Kidney tubule cell (primary cell): ENCODE results near the gene WLS.

Experiments used
- DNase-seq: peaks from one replicate; pipeline ENCODE4 v3.0.0-alpha.2; 2018; ENCODE audit warnings: low spot score

WLS gene

DNA sequence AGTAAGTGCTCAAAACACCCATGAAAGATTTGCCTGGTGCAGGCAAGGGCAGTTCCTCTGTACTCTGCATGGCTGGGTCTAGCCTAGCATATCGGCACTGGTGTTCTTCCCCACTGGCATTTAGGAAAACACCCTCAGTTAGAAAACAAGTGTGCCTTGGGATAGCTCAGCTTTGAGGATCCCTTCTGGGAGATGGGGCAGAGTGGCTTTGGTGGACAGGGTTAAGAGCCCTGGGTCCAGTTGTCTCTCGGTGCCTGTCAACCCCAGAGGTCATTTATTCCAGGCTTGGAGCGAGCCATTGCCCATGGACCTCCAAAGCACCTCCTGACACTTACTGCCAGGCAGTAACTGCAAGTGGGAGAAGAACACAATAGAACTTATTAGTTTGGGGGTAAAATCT is 101.1 kb downstream of the WLS start:
- DNase-seq = no peak

DNA sequence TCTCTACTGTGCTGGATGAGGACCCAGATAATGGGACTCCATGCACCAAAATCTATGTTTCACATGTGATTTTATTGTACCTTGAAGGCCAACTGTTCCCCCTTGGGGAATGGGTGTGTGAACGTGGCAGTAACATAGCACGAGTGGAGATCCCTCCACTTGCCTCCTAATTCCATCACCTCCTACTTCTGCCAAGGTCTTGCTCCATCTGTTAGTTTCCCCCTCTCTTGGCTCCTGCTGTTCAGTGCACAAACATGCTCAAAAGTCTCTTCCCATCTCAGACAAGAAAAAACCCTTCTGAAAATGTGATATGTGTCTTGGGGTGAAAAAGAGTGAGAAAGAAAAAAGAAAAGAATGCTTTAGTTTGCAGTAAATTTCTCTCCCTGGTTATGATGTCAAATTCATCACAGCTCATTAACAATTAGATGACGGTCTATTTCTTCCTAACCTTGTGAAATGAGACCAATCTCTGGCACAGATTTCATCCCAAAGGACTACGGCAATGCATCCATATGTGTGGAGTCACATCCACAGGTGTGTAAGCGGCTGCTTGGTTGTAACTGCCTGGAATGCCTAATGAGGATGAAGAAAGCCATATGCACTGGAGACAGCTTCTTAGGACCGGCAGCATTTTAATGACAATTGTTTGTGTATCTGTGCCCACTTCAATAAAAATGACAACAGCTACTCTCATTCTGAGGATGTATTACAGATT is 102.6 kb downstream of the WLS start:
- DNase-seq = no peak

DNA sequence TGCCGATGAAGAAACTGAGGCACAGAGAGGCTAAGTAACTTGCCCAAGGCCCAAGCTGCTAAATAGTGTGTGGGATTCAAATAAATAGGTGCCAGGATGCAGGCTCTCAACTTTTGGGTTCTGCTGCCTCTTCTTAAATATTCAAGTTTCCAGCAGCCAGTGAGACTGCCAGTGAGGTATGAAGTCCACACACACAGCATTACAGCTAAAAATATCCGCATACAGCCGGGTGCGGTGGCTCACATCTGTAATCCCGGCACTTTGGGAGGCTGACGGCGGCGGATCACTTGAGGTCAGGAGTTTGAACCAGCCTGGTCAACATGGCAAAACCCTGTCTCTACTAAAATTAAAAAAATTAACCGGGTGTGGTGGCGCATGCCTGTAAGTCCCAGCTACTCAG is 103.5 kb downstream of the WLS start:
- DNase-seq = no peak

DNA sequence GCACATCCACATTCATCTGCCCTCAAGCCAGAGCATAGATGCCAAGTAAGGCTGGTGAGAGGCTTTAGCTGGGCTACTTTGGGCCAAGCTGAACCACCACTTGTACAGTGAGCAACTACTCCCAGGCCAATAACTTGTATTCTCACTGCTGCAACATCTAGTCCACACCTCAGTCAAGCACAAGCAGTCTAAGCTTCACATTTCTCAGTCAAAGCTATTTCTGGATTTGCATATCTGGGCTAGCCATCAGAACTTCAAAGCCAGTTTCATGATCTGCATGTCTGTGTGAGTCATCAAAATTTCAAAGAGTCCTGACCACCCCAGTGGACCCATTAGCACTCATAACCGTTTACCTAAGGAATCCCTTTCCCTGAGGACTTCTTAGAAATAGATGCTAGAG is 104.2 kb downstream of the WLS start:
- peak; percentile 55 for DNase-seq

DNA sequence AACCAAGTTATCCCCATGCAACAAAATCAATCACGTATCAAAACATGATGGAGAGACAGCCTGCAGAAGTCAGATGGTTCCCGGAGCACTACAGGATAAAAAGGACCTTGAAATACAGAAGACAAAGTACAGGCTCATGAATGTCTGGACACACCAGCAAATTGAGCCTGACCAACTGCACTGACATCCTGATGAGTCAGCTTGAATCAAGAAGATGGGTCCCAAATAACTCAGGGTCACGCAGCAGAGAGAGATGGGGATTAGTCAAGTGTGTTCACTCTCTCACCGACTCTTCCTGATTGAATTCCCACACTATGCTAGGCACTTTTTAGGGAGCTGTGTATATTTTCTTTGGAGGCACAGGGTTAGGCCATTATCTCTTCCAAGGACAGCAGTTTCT is 110.8 kb downstream of the WLS start:
- DNase-seq = peak; percentile 89

DNA sequence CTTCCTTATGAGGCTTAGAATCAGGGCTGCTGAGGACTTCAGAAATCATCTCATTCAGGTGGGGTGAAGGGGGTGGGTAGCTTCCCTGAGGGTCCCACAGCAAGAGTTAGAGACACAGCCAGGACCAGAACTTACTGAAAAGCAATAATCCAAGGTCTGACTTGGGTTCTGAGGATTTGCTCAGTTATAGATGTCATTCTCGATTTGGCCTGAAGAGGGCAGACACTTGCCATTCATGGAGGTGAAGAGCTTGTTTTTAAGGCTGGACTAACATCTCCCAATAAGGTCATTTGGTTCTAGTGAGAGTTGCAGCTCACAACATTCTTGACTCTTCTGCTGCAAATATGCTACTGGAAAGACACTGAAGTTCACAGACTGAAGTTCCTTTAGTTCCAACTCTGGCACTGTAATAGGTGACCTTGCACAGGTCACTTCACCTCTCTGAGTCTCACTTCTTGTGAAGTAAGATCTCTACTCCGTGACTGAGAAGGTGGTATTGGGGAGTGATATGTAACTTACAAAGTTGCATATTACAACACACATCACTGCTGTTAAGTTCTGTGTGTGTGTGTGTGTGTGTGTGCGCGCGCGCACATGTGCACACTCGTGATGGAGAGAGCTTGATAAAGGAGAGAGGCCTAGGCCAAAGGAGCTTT is 112.1 kb downstream of the WLS start:
- DNase-seq = peak; percentile 80

DNA sequence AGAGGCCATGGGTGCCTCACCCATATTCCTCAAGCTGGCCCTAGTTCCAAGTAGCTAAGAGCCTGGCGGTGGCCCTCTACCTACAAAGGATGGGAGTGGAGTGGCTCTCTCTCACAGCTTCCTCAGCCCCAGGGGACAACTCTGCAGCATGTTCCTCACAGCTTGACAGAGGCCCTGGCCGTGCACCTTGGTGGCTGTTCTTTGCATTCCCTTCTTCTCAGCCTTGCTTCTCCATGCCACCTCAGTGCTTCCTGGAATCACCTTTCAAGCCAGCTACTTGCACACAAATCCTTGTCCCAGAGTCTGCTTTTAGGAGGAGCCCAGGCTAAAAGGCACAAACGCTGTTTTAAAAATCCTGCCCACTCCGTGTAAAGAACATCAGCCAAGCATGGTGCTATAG is 112.9 kb downstream of the WLS start:
- DNase-seq = no peak

DNA sequence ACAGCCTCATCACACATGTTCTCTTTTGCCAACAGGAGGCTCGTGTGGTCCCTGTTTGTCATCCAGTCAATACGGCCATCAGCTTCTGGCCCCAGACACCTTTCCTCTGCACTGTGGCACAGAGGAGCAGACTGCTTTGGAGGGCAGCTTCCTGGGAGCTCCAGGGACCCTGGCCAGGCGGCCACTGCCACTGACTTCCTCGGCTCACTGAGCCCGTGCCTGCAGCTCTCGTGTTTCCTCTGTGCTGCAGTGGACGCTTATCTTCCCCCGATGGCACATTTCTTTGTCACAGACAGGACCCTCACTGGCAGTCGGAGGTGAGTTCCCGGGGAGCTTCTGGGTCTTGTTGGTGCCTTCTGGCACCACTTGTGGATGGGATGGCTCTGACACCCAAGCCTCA is 114.9 kb downstream of the WLS start:
- DNase-seq = no peak

DNA sequence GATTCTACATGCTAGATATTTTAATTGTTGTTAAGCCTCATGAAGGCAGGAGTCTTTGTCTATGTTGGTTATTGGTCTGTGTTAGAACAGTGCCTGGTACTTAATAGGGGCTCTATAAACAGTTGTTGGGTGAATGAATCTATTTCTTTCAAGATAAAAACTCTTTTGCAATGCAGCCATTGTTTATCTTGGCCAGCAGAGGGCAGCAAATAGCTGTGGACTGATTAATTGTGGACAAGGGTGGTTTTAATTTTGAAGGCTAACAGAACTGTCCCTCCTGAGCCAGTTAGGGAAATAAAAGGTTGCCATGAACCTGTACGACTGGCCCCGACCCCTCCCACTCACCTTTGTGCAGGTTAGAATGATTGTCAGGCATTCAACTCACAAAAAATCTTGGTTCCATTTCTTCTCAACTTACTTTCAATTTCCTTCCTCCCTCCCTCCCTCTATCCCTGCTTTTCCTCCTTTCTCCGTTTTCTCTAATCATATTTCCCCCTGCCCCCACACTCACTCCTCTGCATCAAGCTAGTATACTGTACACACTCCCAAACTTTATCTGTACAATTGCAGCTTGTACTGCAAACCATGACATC is 115.6 kb downstream of the WLS start:
- peak; percentile 63 for DNase-seq

DNA sequence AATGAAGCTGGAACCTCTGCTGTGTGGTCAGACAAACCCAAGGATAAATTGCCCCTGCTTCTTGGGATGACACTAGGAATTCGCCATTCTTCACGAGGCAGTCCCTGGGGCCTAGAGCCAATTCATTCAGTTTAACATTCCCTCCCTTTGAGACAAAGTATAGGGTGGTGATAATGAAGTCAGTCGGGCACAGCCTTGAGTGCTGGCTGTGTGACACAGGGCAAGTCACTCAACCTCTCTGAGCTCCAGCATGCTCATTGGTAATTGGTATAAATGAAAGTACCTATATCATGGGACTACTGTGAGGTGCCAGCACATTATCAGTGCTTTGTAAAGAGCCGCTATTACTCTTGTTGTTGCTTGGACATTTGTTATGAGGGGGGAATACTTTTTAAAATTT is 117.0 kb downstream of the WLS start:
- DNase-seq = no peak

DNA sequence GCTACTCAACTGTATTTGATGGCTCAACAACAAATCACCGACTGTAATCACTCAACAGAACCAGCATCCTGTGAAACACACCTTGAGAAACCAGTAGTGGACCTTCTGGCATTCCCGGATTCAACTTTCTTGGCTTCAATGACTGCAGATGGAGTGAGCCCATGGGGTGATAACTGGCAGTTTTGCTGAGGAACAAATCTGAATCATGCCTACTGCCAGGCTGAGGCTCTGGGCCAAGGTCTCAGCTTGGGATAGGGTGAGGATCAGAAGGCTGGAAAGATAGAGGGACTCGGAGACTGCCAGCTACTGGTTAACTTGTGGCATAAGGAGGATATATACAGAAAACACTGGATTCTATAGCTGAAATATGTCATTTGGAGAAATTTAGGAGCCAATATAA is 118.4 kb downstream of the WLS start:
- DNase-seq = no peak

DNA sequence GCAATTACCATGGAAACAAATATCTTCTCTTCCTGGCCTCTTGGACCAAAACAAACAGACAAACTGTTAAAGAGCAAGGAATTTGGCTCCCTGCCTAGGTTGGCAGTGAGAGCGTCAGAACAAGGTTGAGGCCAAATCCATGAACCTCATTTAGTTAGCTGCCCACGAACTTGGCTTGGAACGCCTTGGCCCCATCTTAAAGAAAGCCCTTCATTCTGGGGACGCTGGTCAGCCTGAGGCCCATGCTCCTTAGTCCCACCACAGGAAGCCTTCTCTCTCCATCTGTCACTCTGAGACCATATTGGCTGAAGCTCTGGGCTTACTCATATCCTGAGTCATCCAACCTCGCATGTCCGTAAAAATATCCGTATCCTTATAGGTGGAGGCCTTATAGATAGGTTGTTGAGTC is 119.5 kb downstream of the WLS start:
- peak; percentile 65 for DNase-seq

DNA sequence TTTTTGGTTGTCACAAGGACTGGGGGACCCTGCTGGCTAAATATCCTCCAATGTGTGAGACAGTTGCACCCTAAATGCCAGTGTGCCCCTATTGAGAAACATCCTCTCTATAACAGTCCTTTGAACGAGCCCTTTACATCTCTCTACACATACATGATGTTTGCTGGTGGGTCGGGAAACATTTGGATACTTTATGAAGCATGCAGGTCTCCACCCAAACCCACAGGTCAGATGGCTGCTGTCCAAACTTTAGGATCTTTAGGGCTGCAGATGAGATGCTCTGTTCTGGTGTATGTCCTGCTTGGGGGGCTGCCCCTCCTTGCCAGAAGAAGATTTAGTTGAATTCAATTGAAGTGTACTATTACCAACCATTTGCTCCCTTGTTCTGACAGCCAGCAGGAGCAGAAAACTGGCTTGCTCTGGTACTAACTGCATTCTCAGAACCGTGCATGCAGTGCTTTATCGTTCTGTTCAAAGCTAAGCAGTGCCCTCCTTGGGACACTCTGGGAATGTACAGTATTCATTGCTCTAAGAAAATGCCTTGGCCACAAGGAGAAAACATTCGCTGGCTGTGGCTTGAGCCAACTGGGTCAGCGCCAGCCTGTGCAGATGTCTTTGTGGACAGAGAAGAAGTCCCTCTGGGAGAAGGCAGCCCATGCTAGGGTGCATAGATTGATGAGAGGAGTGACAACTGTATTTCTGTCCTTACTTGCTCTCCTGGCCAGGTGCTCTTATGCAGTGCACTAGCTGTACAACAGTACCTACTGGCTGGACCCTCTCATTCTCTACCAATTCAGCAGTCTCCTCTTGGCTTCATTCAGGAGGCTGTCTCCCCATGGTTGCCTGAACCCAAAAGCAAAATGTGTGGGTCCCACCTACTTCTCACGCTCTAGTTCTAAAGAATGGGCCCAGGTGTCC is 120.5 kb downstream of the WLS start:
- peak; percentile 71 for DNase-seq

DNA sequence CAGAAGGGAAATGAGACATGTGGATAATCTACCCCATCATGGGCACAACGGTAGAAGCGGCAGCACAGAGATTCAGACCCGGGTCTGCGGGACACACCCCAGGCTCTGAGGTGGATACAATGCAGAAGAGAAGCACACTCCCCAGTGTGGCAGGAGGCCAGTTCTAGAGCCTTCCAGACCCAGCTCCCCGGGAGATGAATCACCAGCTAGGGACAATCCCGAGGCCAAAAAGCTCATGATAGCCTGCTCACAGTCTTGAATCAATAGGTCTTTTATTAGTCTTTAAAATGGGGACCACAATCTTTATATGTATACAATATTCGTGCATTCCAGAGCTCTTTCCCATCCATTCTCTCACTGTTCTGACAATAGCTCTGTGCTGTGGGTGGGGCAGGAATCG is 124.6 kb downstream of the WLS start:
- no peak for DNase-seq

DNA sequence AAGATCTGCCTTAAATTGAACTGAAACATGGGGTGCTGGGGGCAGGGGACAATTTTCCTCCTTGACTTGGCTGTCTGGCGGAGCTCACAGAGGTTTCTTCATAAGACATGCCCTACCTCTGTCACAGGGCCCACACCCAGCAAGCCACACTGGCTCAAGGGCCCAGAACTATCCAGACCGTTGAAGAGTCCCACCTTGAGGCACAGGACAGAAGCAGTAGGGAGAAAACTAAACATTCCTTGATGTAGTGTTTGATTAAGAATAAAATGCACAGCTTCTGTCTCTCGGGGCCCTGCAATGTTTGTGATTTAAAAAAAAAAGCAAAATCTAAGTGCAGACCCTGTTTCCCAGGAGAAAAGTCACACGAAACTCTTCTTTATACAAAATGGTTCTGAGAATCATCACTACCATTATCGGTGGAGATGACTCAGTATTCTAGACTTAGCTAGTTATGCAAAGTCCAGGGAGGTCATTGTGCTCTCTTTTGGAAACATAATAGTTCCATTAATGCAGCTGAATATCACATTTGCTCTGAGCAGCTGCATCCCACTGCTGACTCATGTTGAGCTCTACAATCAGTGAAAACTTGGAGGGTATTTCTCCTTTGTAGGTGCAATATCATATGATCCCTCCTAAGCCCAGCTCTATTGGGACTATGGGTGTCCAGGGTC is 128.3 kb downstream of the WLS start:
- peak; percentile 17 for DNase-seq

DNA sequence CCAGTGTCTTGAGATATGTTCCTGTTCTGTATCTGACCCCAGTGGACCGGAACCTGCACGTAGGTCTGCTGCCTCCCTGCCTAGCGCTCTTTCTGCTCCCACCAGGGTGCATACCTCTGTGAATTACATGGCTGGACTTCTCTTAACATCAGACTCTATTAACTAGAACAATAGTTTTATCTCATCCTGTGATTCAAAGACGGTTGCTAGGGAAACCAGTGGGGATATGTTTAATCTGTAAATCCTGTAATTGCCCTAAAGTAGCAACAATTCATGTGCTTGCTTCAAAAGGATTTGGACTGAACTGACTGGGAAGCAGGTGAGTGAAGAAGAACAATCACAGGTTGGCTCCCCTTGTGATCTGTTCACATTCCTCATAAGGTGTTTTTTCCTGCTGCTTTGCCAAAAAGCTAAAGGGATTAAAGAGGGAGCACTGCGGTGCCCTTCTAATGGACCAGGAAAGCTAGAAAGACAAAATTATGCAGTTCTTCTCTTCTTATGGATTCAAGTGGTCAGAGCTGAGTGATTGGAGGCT is 129.2 kb downstream of the WLS start:
- DNase-seq = no peak

DNA sequence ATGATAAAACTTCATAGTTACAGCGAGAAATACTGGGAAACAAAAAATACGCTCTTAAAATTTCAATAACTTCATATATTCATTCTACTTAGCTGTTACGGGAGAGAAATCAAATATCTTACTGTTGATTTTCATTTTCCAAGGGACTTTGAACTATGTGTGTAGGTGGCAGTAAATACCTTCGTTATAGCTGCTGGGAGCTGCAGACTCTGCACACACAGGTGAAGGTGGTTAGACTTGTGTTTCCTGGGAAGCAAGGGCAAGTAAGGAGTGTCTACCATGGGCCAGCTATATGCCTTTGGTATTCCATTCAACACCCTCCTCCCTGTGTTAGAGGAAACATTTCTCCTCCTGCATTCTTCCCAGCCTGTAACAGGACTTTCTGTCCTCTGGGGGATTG is 130.5 kb downstream of the WLS start:
- no peak for DNase-seq

DNA sequence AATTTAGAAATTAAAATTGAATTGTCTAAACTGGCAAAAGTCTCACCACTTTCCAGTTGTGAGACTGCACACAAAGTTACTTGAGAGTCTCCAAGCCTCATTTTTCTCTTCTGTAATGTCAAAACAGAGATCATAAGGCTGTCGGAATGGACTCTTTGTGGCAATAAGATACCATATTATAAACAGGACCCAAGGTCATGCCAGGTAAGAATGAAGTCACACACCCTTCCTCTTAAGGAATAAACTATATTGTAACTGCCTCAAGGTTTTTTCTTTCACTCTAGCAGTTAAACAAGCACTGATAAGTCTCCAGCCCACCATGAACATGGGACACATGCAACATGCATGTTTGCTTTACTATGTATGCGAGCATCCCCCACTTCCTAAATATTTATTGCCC is 131.8 kb downstream of the WLS start:
- DNase-seq = no peak

DNA sequence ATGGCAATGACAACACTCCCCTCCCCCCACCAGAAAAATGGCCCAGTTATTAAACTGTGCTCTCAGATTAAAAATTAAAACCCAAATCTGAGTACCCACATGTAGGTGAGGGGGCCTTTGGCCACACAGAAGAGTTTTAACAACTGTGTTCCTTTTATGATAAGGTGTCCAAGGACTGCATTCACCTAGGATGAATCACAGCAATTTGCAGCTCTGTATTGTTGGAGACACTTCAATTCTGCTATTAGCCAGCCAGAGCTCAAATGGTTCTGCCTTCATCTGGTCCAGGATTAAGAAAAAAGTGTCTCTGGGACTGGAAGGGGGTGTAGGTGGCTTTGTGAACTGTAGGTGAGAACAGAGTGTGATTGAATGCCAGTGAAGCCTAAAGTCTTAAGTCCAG is 138.6 kb downstream of the WLS start:
- DNase-seq = peak; percentile 41

DNA sequence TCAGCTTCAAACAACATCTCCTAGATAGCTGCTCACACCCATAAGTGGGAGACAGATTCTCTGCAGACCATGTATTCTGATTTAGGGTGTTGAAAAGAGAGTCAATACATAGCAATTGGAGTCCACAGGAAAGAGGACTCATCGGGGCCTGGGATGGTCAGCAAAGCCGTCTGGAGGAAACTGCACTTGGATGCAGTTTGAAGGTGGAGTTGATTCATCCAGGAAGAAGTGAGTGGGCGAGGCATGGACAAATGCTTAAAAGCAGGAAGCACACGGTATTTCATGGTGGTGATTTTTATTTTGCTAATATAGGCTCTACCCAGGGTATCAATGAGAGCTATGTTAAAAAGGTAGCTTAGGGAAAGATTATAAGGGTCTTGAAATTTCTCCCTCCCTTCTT is 145.1 kb downstream of the WLS start:
- peak; percentile 19 for DNase-seq

DNA sequence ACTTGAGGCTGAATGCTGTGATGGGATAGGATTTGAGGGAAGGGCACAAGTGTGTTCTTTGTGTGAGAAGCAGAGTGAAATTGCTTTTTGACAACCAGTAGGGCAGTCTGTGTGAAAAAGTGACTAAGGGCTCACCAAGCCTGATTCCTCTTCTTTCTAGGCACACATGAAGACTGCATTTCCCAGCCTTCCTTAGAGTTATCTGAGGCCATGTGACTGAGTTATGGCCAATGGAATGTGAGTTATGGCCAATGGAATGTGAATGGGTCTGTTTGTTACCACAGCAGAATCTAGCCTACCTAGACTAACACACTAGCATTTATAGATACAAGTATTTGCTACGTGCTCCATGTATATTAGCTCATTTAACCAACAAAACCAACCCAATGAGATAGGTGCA is 146.6 kb downstream of the WLS start:
- DNase-seq = peak; percentile 11

DNA sequence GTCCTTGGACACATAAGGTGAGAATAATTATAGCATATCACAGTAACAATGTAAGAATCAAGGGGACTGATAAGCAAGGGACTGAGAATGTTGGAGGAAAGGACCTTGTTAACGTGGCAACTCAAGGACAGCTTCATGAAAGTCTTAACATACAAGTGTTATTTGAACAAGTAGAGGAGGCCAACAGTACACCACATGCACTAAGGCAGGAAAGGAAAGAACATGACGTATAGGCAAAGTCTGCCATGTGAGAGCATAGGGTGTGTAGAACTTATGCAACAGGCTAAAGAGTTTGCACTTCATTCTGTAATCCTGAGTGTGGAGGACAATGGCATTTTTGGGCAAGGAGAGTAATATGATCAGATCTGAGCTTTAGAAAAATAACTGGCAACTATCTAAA is 148.6 kb downstream of the WLS start:
- DNase-seq = no peak
